GM21381 (cell line): ENCODE measurements around the gene BRINP2.

Source experiments
- ATAC-seq: cut with Tn5 transposase; IDR thresholded peaks from one replicate; pipeline ENCODE4 v1.9.1; 2021; ENCODE audit warnings: mild to moderate bottlenecking, moderate library complexity; ENCODE audit not compliant: unreplicated experiment

BRINP2 gene

GRCh38 chr1:177219554-177220458, 49.0 kb downstream of the BRINP2 start:
- ATAC-seq = no peak

GRCh38 chr1:177223359-177223758, 52.6 kb downstream of the BRINP2 start:
- ATAC-seq = no peak

- ATAC-seq = no peak
Observed at GRCh38 chr1:177227978-177228692, 57.4 kb downstream of the BRINP2 start.

- no peak for ATAC-seq
Observed at GRCh38 chr1:177228693-177229065, 57.9 kb downstream of the BRINP2 start.

GRCh38 chr1:177229781-177230180, 59.0 kb downstream of the BRINP2 start:
- no peak for ATAC-seq

GRCh38 chr1:177230228-177231016, 59.7 kb downstream of the BRINP2 start:
- ATAC-seq = no peak

- no peak for ATAC-seq
Observed at GRCh38 chr1:177235350-177235749, 64.6 kb downstream of the BRINP2 start.

GRCh38 chr1:177236962-177237361, 66.2 kb downstream of the BRINP2 start:
- no peak for ATAC-seq

- ATAC-seq = no peak
Observed at GRCh38 chr1:177238967-177239366, 68.2 kb downstream of the BRINP2 start.

- no peak for ATAC-seq
Observed at GRCh38 chr1:177239792-177240191, 69.0 kb downstream of the BRINP2 start.

- ATAC-seq = no peak
Observed at GRCh38 chr1:177243773-177244172, 73.0 kb downstream of the BRINP2 start.

- no peak for ATAC-seq
Observed at GRCh38 chr1:177246710-177247580, 76.2 kb downstream of the BRINP2 start.

GRCh38 chr1:177247623-177248176, 76.9 kb downstream of the BRINP2 start:
- ATAC-seq = no peak

GRCh38 chr1:177248258-177248657, 77.5 kb downstream of the BRINP2 start:
- no peak for ATAC-seq

- ATAC-seq = no peak
Observed at GRCh38 chr1:177249231-177249630, 78.5 kb downstream of the BRINP2 start.

- ATAC-seq = no peak
Observed at GRCh38 chr1:177252877-177253276, 82.1 kb downstream of the BRINP2 start.

- no peak for ATAC-seq
Observed at GRCh38 chr1:177255411-177255810, 84.7 kb downstream of the BRINP2 start.

- ATAC-seq = peak; percentile 46
Observed at GRCh38 chr1:177256153-177257075, 85.7 kb downstream of the BRINP2 start.

- ATAC-seq = no peak
Observed at GRCh38 chr1:177257128-177257527, 86.4 kb downstream of the BRINP2 start.
